Mesenchymal stem cell (in vitro differentiated cells and primary cell): ENCODE results near the gene REELD1.

Experiments used
- DNase-seq: peaks from one replicate; pipeline ENCODE4 v3.0.0-alpha.2; 2013
- H2AFZ ChIP-seq: one replicate; pipeline ENCODE4 v1.6.1; 2013; ENCODE audit warnings: low read depth, mild to moderate bottlenecking, control low read depth, inconsistent platforms, low read length, moderate library complexity
- H2AK5ac ChIP-seq: 2 replicates; pipeline ENCODE4 v1.6.1; 2013; ENCODE audit warnings: low read length, moderate library complexity, mild to moderate bottlenecking, inconsistent platforms; ENCODE audit not compliant: severe bottlenecking
- H2BK120ac ChIP-seq: one replicate; pipeline ENCODE4 v1.6.1; 2013; ENCODE audit warnings: low read depth, mild to moderate bottlenecking, inconsistent platforms, low read length, moderate library complexity
- H2BK12ac ChIP-seq, 2 experiments: one replicate each; pipeline ENCODE4 v1.6.1; 2013; ENCODE audit warnings: inconsistent platforms in 2 of 2, low read length in 2 of 2, mild to moderate bottlenecking in 2 of 2, moderate library complexity in 2 of 2, control low read depth in 1 of 2
- H2BK15ac ChIP-seq: one replicate; pipeline ENCODE4 v1.6.1; 2013; ENCODE audit warnings: mild to moderate bottlenecking, low read depth, inconsistent platforms; ENCODE audit not compliant: poor library complexity, severe bottlenecking
- H2BK5ac ChIP-seq: 2 replicates; pipeline ENCODE4 v1.6.1; 2013; ENCODE audit warnings: low read depth, mild to moderate bottlenecking, low read length, control low read depth, inconsistent platforms; ENCODE audit not compliant: poor library complexity, severe bottlenecking
- H3K14ac ChIP-seq, 2 experiments: one replicate each; pipeline ENCODE4 v1.6.1; 2013; ENCODE audit warnings: inconsistent platforms in 2 of 2, low read length in 2 of 2, control low read depth in 1 of 2, mild to moderate bottlenecking in 1 of 2, moderate library complexity in 1 of 2
- H3K18ac ChIP-seq, 2 experiments: one replicate each; pipeline ENCODE4 v1.6.1; 2013; ENCODE audit warnings: inconsistent platforms in 2 of 2, low read length in 2 of 2, control low read depth in 1 of 2, low read depth in 1 of 2, mild to moderate bottlenecking in 1 of 2
- H3K23ac ChIP-seq, 2 experiments: one replicate each; pipeline ENCODE4 v1.6.1; 2013; ENCODE audit warnings: inconsistent platforms in 2 of 2, low read length in 2 of 2, mild to moderate bottlenecking in 2 of 2, moderate library complexity in 2 of 2, control low read depth in 1 of 2
- H3K27ac ChIP-seq: 2 replicates; pipeline ENCODE4 v1.5.1; 2013; ENCODE audit warnings: mild to moderate bottlenecking, moderate library complexity, low read length, control low read depth, inconsistent platforms; ENCODE audit not compliant: poor library complexity, severe bottlenecking
- H3K27me3 ChIP-seq, 2 experiments: 2 replicates each; pipeline versions ENCODE4 v1.6.1 to v1.7.0; 2013; ENCODE audit warnings: low read length in 2 of 2, mild to moderate bottlenecking in 2 of 2, moderate library complexity in 2 of 2, control low read depth in 1 of 2, inconsistent platforms in 1 of 2; ENCODE audit not compliant: control insufficient read depth in 1 of 2, insufficient read depth in 1 of 2
- H3K36me3 ChIP-seq, 2 experiments: 2 replicates each; pipeline versions ENCODE4 v1.6.1 to v1.7.0; 2013; ENCODE audit warnings: low read length in 2 of 2, control low read depth in 1 of 2, inconsistent platforms in 1 of 2, low read depth in 1 of 2, mild to moderate bottlenecking in 1 of 2; ENCODE audit not compliant: insufficient read depth in 2 of 2, control insufficient read depth in 1 of 2
- H3K4ac ChIP-seq, 2 experiments: one replicate each; pipeline ENCODE4 v1.6.1; 2013; ENCODE audit warnings: inconsistent platforms in 2 of 2, low read length in 2 of 2, mild to moderate bottlenecking in 2 of 2, moderate library complexity in 2 of 2, control low read depth in 1 of 2, low read depth in 1 of 2
- H3K4me1 ChIP-seq: 2 replicates; pipeline ENCODE4 v1.6.1; 2013; ENCODE audit warnings: low read depth, low read length, control low read depth; ENCODE audit not compliant: control insufficient read depth, insufficient read depth
- H3K4me2 ChIP-seq: 2 replicates; pipeline ENCODE4 v1.6.1; 2013; ENCODE audit warnings: low read length, mild to moderate bottlenecking, inconsistent platforms; ENCODE audit not compliant: poor library complexity, severe bottlenecking
- H3K4me3 ChIP-seq, 2 experiments: 2 replicates each; pipeline versions ENCODE4 v1.5.1 to v1.7.0; 2013; ENCODE audit warnings: low read length in 2 of 2, mild to moderate bottlenecking in 2 of 2, control low read depth in 1 of 2, low read depth in 1 of 2; ENCODE audit not compliant: insufficient read depth in 1 of 2
- H3K79me1 ChIP-seq: replicated peaks from 2 replicates; pipeline ENCODE4 v1.6.1; 2013; ENCODE audit warnings: mild to moderate bottlenecking, control low read depth, low read length, inconsistent platforms; ENCODE audit not compliant: poor library complexity, severe bottlenecking
- H3K9ac ChIP-seq: 2 replicates; pipeline ENCODE4 v1.7.0; 2013; ENCODE audit warnings: mild to moderate bottlenecking, low read length, moderate library complexity
- H3K9me3 ChIP-seq: 2 replicates; pipeline ENCODE4 v1.7.0; 2013; ENCODE audit warnings: mild to moderate bottlenecking, low read length; ENCODE audit not compliant: control insufficient read depth
- H4K8ac ChIP-seq: one replicate; pipeline ENCODE4 v1.6.1; 2013; ENCODE audit warnings: inconsistent platforms, mild to moderate bottlenecking, low read length, moderate library complexity
- H4K91ac ChIP-seq: one replicate; pipeline ENCODE4 v1.6.1; 2013; ENCODE audit warnings: mild to moderate bottlenecking, low read length, inconsistent platforms
- WGBS: methylation state at CpG from one replicate; pipeline ENCODE4 v1.1.7; 2013; ENCODE audit warnings: mixed read lengths; 5-methylcytosine and 5-hydroxymethylcytosine counted together

The REELD1 gene

DNA sequence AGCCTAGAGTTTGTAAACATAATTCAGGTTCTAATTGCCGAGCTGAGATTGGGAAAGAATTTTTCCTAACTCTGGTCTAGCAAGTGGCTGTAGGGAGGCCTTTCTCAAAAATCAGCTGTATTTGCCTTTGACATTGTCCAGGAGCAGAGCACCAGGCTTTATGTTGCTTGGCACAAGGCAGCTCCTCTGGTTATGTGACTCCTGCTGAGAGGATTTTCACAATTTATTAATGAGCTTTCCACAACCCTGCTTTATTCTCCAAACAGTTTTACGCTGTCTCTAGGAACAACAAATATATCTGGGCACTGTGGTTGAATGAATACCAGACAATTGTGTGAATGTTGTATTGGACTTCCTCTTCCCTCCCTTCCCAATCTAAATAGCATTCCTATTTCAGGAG, 23.9 kb upstream of the REELD1 start:
- H3K79me1 ChIP-seq: peaks cover 2% of the 10 kb centered on the region
- no peak overlapping the region for H2BK5ac ChIP-seq
- H2BK12ac ChIP-seq: no peak overlapping the region
- no peak overlapping the region for H3K14ac ChIP-seq
- H2BK15ac ChIP-seq: no peak overlapping the region
- 86% methylated on average over 1 of the region's 2 CpGs for WGBS
- no peak overlapping the region for H3K4me2 ChIP-seq
- H2AK5ac ChIP-seq: no peak overlapping the region
- H3K27me3 ChIP-seq: no peaks in the 10 kb centered on the region
- H3K36me3 ChIP-seq: peaks cover 9 to 54% of the 10 kb centered on the region in 2 experiments
- H3K27ac ChIP-seq: no peak overlapping the region
- H3K18ac ChIP-seq: no peak overlapping the region
- H4K8ac ChIP-seq: no peak overlapping the region
- no peak overlapping the region for H3K23ac ChIP-seq
- no peaks in the 10 kb centered on the region for H3K9me3 ChIP-seq
- H4K91ac ChIP-seq: no peak overlapping the region
- H2BK120ac ChIP-seq: no peak overlapping the region
- no peak overlapping the region for H3K4me3 ChIP-seq
- no peak overlapping the region for H2AFZ ChIP-seq
- H3K9ac ChIP-seq: no peak overlapping the region
- H3K4me1 ChIP-seq: no peaks in the 10 kb centered on the region
- no peak for DNase-seq
- no peak overlapping the region for H3K4ac ChIP-seq

DNA sequence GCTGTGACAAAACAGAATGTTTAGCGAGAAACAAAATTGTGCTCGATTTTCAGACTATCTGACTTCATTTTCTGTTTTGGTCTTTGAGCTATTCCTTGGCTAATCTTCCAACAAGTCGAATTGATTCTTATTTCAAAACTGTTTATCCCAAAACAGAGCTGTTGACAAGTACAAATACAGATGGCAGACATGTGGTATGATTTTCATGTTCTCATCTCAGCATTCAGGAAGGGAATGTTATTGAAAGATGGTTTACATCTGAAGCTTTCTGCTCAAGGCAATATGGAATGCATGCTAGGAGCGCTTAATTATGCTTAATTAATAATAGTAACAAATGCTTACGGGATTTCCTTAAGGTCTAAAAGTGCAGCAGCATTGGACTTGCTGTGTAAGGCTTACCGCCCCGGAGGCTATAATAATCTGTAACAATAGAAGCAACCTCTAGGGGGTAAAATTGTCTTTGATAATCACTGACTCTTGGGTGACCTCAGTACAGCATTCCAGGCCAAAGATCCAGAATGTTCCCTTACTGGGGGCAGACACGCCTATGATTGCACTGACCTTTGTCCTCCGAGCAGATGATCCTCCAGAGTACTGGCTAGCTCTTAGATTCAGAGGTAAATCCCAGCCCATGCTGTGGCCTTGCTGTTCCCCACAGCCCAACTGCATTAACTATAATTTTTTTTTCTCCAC, 22.4 kb upstream of the REELD1 start:
- H4K91ac ChIP-seq: no peak overlapping the region
- H3K4me2 ChIP-seq: no peak overlapping the region
- peaks cover 9 to 46% of the 10 kb centered on the region in 2 experiments for H3K36me3 ChIP-seq
- no peak overlapping the region for H2BK15ac ChIP-seq
- H2AK5ac ChIP-seq: no peak overlapping the region
- H2BK5ac ChIP-seq: no peak overlapping the region
- no peak overlapping the region for H3K9ac ChIP-seq
- H3K9me3 ChIP-seq: no peaks in the 10 kb centered on the region
- H3K4ac ChIP-seq: no peak overlapping the region
- no peaks in the 10 kb centered on the region for H3K4me1 ChIP-seq
- no peak overlapping the region for H2BK120ac ChIP-seq
- no peak overlapping the region for H3K18ac ChIP-seq
- 98% methylated on average over 8 of the region's 9 CpGs for WGBS
- H3K4me3 ChIP-seq: no peak overlapping the region
- H3K79me1 ChIP-seq: peaks cover 2% of the 10 kb centered on the region
- H3K14ac ChIP-seq: no peak overlapping the region
- H3K27me3 ChIP-seq: no peaks in the 10 kb centered on the region
- no peak overlapping the region for H3K27ac ChIP-seq
- H2BK12ac ChIP-seq: no peak overlapping the region
- DNase-seq: no peak
- H4K8ac ChIP-seq: no peak overlapping the region
- H2AFZ ChIP-seq: no peak overlapping the region
- no peak overlapping the region for H3K23ac ChIP-seq

DNA sequence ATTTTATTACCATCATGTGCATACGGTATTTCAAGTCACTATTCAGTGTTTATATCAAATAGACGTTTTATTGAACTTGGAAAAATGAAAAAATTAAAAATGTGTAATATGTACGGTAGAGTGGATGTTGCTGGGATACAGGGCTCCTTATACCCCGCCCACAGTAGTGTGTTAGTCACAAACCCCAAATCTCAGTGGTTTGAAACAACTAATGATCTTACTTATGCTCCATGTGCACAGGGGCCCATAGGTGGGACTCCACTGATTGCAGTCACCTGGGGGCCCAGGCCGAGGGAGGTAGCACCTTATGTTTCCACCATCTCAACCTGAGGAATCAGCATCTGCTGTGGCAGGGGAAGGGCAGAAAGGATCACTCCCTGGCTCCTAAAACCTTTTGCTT, 20.7 kb upstream of the REELD1 start:
- no peak overlapping the region for H4K91ac ChIP-seq
- H3K18ac ChIP-seq: no peak overlapping the region
- H3K4me1 ChIP-seq: no peaks in the 10 kb centered on the region
- no peak overlapping the region for H2BK12ac ChIP-seq
- no peak overlapping the region for H2BK5ac ChIP-seq
- H3K9ac ChIP-seq: no peak overlapping the region
- no peak overlapping the region for H3K23ac ChIP-seq
- WGBS: 99% methylated on average over 5 of the region's 5 CpGs
- no peaks in the 10 kb centered on the region for H3K79me1 ChIP-seq
- H3K27ac ChIP-seq: no peak overlapping the region
- H2AFZ ChIP-seq: no peak overlapping the region
- H2BK15ac ChIP-seq: no peak overlapping the region
- H2BK120ac ChIP-seq: no peak overlapping the region
- no peak overlapping the region for H3K4me3 ChIP-seq
- H3K4ac ChIP-seq: no peak overlapping the region
- no peak overlapping the region for H3K4me2 ChIP-seq
- peaks cover 5 to 29% of the 10 kb centered on the region in 2 experiments for H3K36me3 ChIP-seq
- no peak overlapping the region for H4K8ac ChIP-seq
- no peak for DNase-seq
- no peak overlapping the region for H2AK5ac ChIP-seq
- H3K27me3 ChIP-seq: no peaks in the 10 kb centered on the region
- H3K14ac ChIP-seq: no peak overlapping the region
- H3K9me3 ChIP-seq: no peaks in the 10 kb centered on the region

DNA sequence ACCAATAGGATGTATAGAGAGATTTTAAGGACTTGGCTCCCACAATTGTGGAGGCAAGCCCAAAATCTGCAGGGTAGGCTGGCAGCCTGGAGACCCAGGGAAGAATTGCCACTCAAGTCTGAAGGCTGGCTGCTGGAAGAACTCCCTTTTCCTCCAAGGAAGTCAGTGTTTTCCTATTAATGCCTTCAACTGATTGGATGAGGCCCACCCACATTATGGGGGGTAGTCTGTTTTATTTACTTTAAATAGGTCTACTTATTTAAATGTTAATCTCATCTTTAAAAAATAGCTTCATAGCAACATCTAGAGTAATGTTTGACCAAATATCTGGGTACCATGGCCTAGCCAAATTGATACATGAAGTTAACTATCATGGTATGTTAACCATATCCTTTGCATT, 20.1 kb upstream of the REELD1 start:
- Histone ChIP-seq H2BK12ac (no peak overlapping the region), H2AFZ (no peak overlapping the region), H2BK15ac (no peak overlapping the region), H4K8ac (no peak overlapping the region), H4K91ac (no peak overlapping the region), H3K18ac (no peak overlapping the region), H3K23ac (no peak overlapping the region), H2BK5ac (no peak overlapping the region), H3K79me1 (no peaks in the 10 kb centered on the region), H3K14ac (no peak overlapping the region), H3K36me3 (peaks cover 5 to 24% of the 10 kb centered on the region in 2 experiments), H2AK5ac (no peak overlapping the region), H3K4me3 (no peak overlapping the region), H3K9ac (no peak overlapping the region), H3K27me3 (no peaks in the 10 kb centered on the region), H3K4ac (no peak overlapping the region), H2BK120ac (no peak overlapping the region), H3K9me3 (no peaks in the 10 kb centered on the region), H3K4me2 (no peak overlapping the region), H3K4me1 (no peaks in the 10 kb centered on the region), H3K27ac (no peak overlapping the region)
- no peak for DNase-seq
